HG03159 (cell line): ENCODE data around the gene MTTP.

ENCODE experiments used
- ATAC-seq: cut with Tn5 transposase; IDR thresholded peaks from one replicate; pipeline ENCODE4 v1.9.1; 2021; ENCODE audit warnings: mild to moderate bottlenecking, moderate library complexity; ENCODE audit not compliant: unreplicated experiment

MTTP gene

GRCh38 chr4:99591757-99592156 is 17.1 kb downstream of the MTTP start:
- no peak for ATAC-seq

GRCh38 chr4:99593781-99594641 is 19.4 kb downstream of the MTTP start:
- ATAC-seq = peak; percentile 73

GRCh38 chr4:99594818-99595217 is 20.2 kb downstream of the MTTP start:
- ATAC-seq = no peak

- no peak for ATAC-seq
Observed at GRCh38 chr4:99606716-99607115, 32.1 kb downstream of the MTTP start.

GRCh38 chr4:99608417-99608816 is 33.8 kb downstream of the MTTP start:
- ATAC-seq = no peak

- no peak for ATAC-seq
Observed at GRCh38 chr4:99610605-99611175, 36.1 kb downstream of the MTTP start.

GRCh38 chr4:99612281-99612680 is 37.7 kb downstream of the MTTP start:
- ATAC-seq = no peak

GRCh38 chr4:99612704-99613103 is 38.1 kb downstream of the MTTP start:
- ATAC-seq = no peak

- no peak for ATAC-seq
Observed at GRCh38 chr4:99614491-99614890, 39.9 kb downstream of the MTTP start.

- ATAC-seq = no peak
Observed at GRCh38 chr4:99615170-99615820, 40.7 kb downstream of the MTTP start.

- ATAC-seq = no peak
Observed at GRCh38 chr4:99617374-99617773, 42.8 kb downstream of the MTTP start.

- ATAC-seq = no peak
Observed at GRCh38 chr4:99622341-99622740, 47.7 kb downstream of the MTTP start.

GRCh38 chr4:99624141-99624719 is 49.6 kb downstream of the MTTP start:
- no peak for ATAC-seq

- ATAC-seq = peak; percentile 75
Observed at GRCh38 chr4:99625369-99625768, 50.7 kb downstream of the MTTP start.

GRCh38 chr4:99628040-99628439 is 53.4 kb downstream of the MTTP start:
- ATAC-seq = no peak

- ATAC-seq = no peak
Observed at GRCh38 chr4:99629962-99630554, 55.4 kb downstream of the MTTP start.

- no peak for ATAC-seq
Observed at GRCh38 chr4:99630857-99631360, 56.3 kb downstream of the MTTP start.

GRCh38 chr4:99633772-99634171 is 59.1 kb downstream of the MTTP start:
- no peak for ATAC-seq

- no peak for ATAC-seq
Observed at GRCh38 chr4:99634742-99635360, 60.2 kb downstream of the MTTP start.

GRCh38 chr4:99635601-99636000 is 61.0 kb downstream of the MTTP start:
- ATAC-seq = no peak

- ATAC-seq = no peak
Observed at GRCh38 chr4:99636422-99636821, 61.8 kb downstream of the MTTP start.
